ENCODE results near the gene C1orf53.
"Not testable (repeated sequence)": the region's sequence is repeated elsewhere in the genome, so short reads cannot be mapped to it uniquely, and the experiment has no call there.

The C1orf53 gene

DNA sequence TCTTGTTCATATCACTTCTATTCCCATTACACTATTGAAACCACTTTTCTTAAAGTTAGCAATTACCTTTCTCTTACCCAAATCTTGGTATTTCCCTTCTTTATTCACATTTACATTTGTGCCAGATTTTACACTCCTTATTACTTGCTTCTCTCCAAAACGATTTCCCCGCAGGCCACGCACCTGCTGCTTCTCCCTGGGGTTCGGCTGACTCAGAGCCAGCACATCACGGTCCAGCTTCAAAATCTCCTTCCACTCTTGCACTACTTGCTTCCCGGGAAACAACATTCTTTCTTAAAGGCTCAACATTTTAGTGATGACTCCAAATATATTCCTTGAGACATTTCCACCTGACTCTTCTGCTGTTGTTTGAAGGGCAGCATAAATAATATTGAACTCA lies 35.5 kb downstream of the C1orf53 start:
- in situ Hi-C loops (cut with HindIII; ENCODE audit: low pct_unique_long_range_greater_than_20kb, low sequenced_read_pairs): no loop called here
- TF ChIP-seq JUND (IDR thresholded peaks at IDR 0.05; ENCODE audit: low read depth): no peak
- no peak for DNase-seq (ENCODE audit: low read depth in 1 of 2, low spot score in 1 of 2)

DNA sequence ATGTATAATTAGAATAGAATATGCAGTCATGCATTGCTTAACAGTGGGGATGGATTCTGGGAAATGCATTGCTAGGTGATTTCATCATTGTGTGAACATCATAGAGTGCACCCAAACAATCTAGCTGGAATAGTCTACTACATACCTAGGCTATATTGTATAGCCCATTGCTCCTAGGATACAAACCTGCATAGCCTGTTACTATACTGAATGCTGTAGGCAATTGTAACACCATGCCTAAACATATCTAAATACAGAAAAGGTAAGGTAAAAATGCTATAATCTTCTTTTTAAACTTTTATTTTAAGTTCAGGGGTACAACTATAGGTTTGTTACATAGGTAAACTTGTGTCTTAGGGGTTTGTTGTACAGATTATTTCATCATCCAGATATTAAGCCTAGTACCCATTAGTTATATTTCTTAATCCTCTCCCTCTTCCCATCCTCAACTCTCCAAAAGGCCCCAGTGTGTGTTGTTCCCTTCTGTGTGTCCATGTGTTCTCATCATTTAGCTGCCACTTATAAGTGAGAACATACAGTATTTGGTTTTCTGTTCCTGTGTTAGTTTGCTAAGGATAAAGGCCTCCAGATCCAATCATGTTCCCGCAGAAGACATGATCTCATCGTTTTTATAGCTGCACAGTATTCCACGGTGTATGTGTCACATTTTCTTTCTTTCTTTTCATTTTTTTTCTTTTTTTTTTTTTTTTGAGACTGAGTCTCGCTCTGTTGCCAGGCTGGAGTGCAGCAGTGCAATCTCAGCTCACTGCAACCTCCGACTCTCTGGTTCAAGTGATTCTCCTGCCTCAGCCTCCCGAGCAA lies 36.9 kb downstream of the C1orf53 start:
- in situ Hi-C loops (cut with HindIII; ENCODE audit: low pct_unique_long_range_greater_than_20kb, low sequenced_read_pairs): not testable (repeated sequence)
- peak in 1 of 2 experiments; percentile 25 for DNase-seq (ENCODE audit: low read depth in 1 of 2, low spot score in 1 of 2)

DNA sequence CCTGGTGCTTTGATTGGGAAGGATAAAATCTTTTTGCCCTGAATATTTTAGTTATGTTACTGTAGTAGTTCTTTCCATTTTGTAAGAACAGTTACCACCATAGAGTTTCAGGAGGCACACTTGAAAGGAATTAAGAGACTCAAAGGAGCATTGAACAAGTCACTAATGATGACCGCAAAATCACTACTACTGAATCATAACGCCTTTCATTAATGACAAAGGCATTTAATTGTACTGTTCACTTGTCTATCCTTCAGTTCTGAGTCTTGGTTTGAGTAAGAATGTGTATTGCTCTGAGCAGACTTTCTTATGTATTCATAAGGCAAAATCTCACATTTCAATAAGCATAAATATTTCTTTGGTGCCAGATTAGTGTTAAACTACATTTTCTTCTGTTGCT lies 39.6 kb downstream of the C1orf53 start:
- no peak for DNase-seq (ENCODE audit: low read depth in 1 of 2, low spot score in 1 of 2)
- TF ChIP-seq JUND (IDR thresholded peaks at IDR 0.05; ENCODE audit: low read depth): no peak
- in situ Hi-C loops (cut with HindIII; ENCODE audit: low pct_unique_long_range_greater_than_20kb, low sequenced_read_pairs): no loop called here

DNA sequence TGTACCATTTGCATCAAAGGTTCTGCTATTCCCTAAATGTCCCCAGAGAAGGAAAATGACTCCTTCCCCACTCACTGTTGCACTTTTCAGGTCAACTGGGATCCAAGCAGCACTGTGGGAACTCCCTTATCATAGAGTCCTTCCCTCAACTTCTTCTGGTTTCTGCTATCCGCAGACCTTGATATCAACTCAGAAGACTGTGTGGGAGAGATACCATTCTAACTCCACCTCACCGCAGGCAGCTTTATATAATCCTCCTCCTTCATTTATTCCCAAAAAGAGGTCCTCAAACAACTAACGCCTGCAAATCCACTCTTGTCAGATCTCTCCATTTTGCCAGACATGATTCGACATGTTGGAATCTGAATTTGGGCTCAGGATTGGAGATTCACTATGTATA lies 42.1 kb downstream of the C1orf53 start:
- no peak for TF ChIP-seq JUND (IDR thresholded peaks at IDR 0.05; ENCODE audit: low read depth)
- in situ Hi-C loops (cut with HindIII; ENCODE audit: low pct_unique_long_range_greater_than_20kb, low sequenced_read_pairs): no loop called here
- no peak for DNase-seq (ENCODE audit: low read depth in 1 of 2, low spot score in 1 of 2)

DNA sequence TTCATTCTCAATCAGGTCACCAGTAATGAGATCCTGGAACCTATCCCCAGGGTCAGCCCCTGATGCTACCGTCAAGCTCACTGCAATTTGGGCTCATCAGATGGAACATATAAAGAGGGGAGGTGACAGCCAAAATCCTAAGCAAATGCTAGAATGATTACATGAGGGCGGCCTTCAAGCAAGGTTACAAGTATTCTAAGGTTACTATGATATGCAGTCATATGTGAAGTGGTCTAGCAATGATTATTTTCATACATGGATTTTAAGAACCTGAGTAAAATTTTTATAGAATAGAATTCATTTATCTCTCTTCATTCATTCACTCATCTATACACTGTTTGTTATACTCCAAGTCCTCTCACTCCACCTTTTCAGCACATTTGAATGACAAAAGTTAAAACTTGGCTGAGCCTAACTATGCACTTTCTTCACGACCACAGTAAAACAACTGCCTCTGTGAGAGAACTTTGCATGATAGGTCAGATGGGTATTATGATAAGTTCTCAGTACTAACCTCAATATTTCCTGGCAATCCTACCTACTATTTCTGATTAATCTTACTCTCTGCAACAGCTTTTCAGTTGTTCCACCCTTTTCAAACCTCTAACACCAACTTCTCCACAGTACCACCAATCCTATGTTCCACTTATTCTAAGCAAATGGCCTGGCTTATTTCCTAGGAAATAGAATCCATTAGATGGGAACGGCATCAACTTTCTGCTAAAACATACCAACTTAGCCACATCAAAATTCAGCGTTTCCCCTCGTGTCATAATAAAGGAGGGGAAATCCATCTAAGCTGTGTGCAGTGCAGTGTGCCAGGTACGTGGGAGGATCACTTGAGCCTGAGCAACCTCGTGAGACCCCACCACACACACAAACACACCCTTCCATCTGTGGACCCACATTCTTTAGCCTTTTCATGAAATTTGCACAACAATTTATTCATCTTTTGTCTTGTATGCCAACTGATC lies 46.8 kb downstream of the C1orf53 start:
- no peak for DNase-seq (ENCODE audit: low read depth in 1 of 2, low spot score in 1 of 2)
- no peak for TF ChIP-seq JUND (IDR thresholded peaks at IDR 0.05; ENCODE audit: low read depth)
- in situ Hi-C loops (cut with HindIII; ENCODE audit: low pct_unique_long_range_greater_than_20kb, low sequenced_read_pairs): no loop called here

DNA sequence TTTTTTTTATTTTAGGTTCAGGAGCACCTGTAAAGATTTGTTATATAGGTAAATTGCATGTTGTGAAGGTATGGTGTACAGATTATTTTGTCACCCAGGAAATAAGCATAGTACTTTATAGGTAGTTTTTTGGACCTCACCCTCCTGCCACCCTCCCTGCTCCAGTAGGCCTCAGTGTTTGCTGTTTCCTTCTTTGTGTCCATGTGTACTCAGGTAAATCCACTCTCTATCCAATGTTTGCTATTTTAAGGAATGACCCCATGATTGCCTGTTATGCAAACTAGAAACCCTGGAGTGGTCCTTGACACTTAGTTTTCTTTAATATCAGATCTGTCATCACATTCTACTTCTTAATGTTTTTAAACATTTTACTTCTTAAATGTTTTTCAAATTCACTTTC lies 48.7 kb downstream of the C1orf53 start:
- no peak for DNase-seq (ENCODE audit: low read depth in 1 of 2, low spot score in 1 of 2)
- in situ Hi-C loops (cut with HindIII; ENCODE audit: low pct_unique_long_range_greater_than_20kb, low sequenced_read_pairs): no loop called here
- no peak for TF ChIP-seq JUND (IDR thresholded peaks at IDR 0.05; ENCODE audit: low read depth)

DNA sequence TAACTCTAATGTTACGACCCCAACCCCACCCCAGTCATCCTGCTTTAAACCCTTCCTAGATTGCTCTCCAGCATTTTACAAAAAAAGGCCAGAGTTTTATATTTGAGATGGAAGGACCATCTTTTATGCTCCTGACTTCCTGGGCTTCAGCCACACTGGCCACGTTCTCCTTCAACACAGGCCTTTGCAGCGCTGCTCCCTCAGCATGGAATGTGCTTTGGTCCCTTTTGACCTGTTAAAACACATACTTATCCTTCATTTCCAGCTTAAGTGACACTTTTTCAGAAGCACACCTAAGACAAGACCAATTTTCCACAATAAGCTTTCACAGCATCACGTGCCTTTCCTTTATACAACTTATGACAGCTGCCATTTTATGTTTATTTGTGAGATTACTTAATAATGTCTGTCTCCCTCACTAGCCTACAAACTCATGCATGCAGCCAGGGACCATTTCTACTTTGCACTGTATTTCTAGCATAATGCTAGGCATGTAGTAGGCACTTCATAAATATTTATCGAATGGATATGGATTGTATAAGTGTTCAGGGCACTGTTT lies 49.3 kb downstream of the C1orf53 start:
- DNase-seq (ENCODE audit: low read depth in 1 of 2, low spot score in 1 of 2): no peak
- no peak for TF ChIP-seq JUND (IDR thresholded peaks at IDR 0.05; ENCODE audit: low read depth)
- in situ Hi-C loops (cut with HindIII; ENCODE audit: low pct_unique_long_range_greater_than_20kb, low sequenced_read_pairs): no loop called here

DNA sequence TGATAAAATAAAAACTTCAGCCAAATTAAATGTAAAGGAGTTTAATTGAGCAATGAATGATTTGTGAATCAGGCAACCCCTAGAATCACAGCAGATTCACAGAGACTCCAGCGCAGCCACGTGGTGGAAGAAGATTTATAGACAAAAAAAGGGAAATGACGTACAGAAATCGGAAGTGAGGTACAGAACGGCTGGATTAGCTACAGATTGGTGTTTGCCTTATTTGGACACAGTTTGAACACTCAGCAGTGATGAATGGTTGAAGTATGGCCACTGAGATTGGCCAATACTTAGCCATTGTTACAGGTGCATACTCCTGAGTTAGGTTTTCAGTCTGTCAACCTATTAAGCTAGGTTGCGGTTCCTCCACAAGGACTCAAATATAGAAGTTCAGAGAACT lies 51.0 kb downstream of the C1orf53 start:
- in situ Hi-C loops (cut with HindIII; ENCODE audit: low pct_unique_long_range_greater_than_20kb, low sequenced_read_pairs); DNase-seq (ENCODE audit: low read depth in 1 of 2, low spot score in 1 of 2): not testable (repeated sequence)

DNA sequence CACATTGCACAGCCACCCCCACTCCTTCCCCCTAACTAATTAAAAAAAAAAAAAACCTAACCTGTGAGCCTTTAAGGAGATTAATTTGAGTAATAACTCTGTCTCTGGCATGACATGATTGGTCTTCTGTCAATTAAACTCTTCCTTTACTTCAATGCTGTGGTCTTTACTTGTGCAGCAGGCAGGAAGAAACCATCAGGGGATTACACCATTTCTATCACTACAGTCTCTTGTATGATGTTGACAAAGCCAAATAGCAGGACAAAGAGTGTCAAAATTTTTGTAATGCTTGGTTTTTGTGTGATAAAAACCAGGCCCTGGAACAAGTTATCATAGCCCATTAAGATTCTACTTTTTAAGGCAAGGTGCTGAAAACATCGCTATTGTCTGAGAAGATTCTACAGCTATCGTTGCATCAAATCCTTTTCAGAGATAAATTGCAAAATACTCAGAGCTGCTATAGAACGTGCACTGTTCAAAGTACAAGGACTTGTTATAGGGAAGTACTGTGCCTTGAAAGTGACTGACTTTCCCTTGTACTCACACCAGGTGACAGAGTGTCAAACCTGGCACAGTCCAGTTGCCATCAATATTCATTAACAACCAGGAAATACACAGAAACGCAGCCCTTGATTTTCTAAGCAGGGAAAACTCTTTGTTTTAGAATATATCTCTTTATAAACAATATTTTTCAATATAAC lies 52.4 kb downstream of the C1orf53 start:
- no peak for DNase-seq (ENCODE audit: low read depth in 1 of 2, low spot score in 1 of 2)
- no peak for TF ChIP-seq JUND (IDR thresholded peaks at IDR 0.05; ENCODE audit: low read depth)
- in situ Hi-C loops (cut with HindIII; ENCODE audit: low pct_unique_long_range_greater_than_20kb, low sequenced_read_pairs): no loop called here

DNA sequence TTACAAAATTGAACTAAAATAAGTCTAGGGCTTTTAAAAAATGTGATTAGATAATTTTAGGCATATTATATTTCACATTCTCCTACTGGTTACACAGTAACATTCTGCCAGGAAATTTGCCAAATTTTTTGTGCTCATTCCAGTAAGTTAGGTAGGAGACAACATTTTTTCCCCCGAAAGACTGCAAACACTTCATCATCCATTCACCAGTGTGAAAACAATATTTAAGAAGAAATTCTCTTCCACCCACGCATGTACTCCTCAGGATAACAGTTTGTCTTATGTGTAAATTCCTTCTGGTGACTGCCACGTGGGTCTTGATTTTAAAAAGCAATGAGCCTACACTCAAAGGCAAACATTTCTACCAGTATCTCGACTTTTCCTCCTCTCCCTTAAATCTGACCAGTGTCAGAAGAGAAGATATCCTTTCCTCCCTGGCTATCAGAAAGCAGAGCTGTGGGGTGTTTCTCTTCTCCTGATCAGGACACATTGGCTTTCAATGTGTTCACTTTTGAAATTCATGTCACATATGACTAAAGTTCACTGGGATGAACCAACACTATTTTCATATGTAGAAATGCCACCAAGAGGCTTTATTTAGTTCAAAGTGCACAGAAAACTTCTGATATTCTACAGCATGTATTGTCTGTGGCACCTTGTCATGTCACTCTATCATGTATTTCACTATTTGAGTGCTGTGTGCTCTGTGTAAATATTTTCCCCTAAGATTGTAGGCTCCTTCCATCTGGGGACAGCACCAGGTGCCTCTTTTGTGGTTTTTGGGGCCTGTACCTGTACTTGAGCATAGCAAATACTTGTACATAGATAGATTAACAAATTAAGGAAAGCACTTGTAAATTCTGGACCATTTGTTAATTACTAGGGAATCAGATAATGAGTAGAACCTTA lies 53.3 kb downstream of the C1orf53 start:
- TF ChIP-seq JUND (IDR thresholded peaks at IDR 0.05; ENCODE audit: low read depth): no peak
- DNase-seq (ENCODE audit: low read depth in 1 of 2, low spot score in 1 of 2): no peak
- in situ Hi-C loops (cut with HindIII; ENCODE audit: low pct_unique_long_range_greater_than_20kb, low sequenced_read_pairs): no loop called here

All from T47D (cell line).